CD14-positive monocyte (primary cell): ENCODE data around the gene AEBP2. TPM values are rescaled to one million over a fixed set of nuclear protein-coding genes. Genes with fewer than 3 reads are reported as not detected.
A peak's percentile ranks its signal among the peaks of the same experiment; 100 is the strongest.

Experiments used
- DNase-seq, 3 donors: peaks; one replicate each; pipeline ENCODE4 v3.0.0-alpha.2; 2011 to 2022
- H2AFZ ChIP-seq: 2 replicates; pipeline ENCODE4 v1.6.0; 2012; ENCODE audit warnings: mild to moderate bottlenecking, low read depth, low read length, inconsistent platforms; ENCODE audit not compliant: insufficient read depth, poor library complexity, severe bottlenecking
- H3K27ac ChIP-seq, 2 donors: 1 replicate in 1 of 2; 2 replicates in 1 of 2; pipeline ENCODE4 v1.5.1; 2012 to 2013; ENCODE audit warnings: low read length in 2 of 2, control low read depth in 1 of 2, inconsistent platforms in 1 of 2, low read depth in 1 of 2, mild to moderate bottlenecking in 1 of 2
- H3K27me3 ChIP-seq, 2 donors: one replicate each; pipeline versions ENCODE4 v1.6.0 to v1.6.1; 2011 to 2013; ENCODE audit warnings: low read length in 2 of 2; ENCODE audit not compliant: control insufficient read depth in 2 of 2, insufficient read depth in 2 of 2
- H3K36me3 ChIP-seq, 2 donors: replicated peaks in 1 of 2; 1 replicate in 1 of 2; 2 replicates in 1 of 2; pipeline versions ENCODE4 v1.5.1 to v1.6.1; 2012 to 2013; ENCODE audit warnings: low read length in 2 of 2, control low read depth in 1 of 2, inconsistent platforms in 1 of 2, mild to moderate bottlenecking in 1 of 2; ENCODE audit not compliant: insufficient read depth in 2 of 2, control insufficient read depth in 1 of 2
- H3K4me1 ChIP-seq, 2 donors: 1 replicate in 1 of 2; 2 replicates in 1 of 2; pipeline versions ENCODE4 v1.5.1 to v1.6.1; 2012 to 2013; ENCODE audit warnings: low read length in 2 of 2, control low read depth in 1 of 2, inconsistent platforms in 1 of 2, mild to moderate bottlenecking in 1 of 2, moderate library complexity in 1 of 2; ENCODE audit not compliant: insufficient read depth in 2 of 2, control insufficient read depth in 1 of 2
- H3K4me2 ChIP-seq: replicated peaks from 2 replicates; pipeline ENCODE3; 2012; ENCODE audit warnings: low read length, moderate library complexity, mild to moderate bottlenecking; ENCODE audit not compliant: poor library complexity, severe bottlenecking; ENCODE audit errors: extremely low read depth
- H3K4me3 ChIP-seq, 3 experiments: fragments of 200-600 bp in 1 of 3; sonication (generic) in 1 of 3; replicated peaks in 1 of 3; 1 replicate in 2 of 3; 2 replicates in 1 of 3; pipeline ENCODE4 v1.5.1; 2011 to 2013; ENCODE audit warnings: low read length in 3 of 3, mild to moderate bottlenecking in 3 of 3, control low read depth in 2 of 3, low read depth in 2 of 3, inconsistent platforms in 1 of 3, moderate library complexity in 1 of 3
- H3K79me2 ChIP-seq: 2 replicates; pipeline ENCODE4 v1.6.0; 2012; ENCODE audit warnings: mild to moderate bottlenecking, control low read depth, inconsistent platforms, low read length, moderate library complexity; ENCODE audit not compliant: insufficient read depth
- H3K9ac ChIP-seq: 2 replicates; pipeline ENCODE4 v1.6.0; 2017; ENCODE audit warnings: low read length, mild to moderate bottlenecking; ENCODE audit not compliant: insufficient read depth, poor library complexity, severe bottlenecking
- H3K9me3 ChIP-seq, 2 donors: replicated peaks in 1 of 2; 1 replicate in 1 of 2; 2 replicates in 1 of 2; pipeline versions ENCODE4 v1.5.1 to v1.6.1; 2012 to 2013; ENCODE audit warnings: low read length in 2 of 2, control low read depth in 1 of 2; ENCODE audit not compliant: control insufficient read depth in 1 of 2, insufficient read depth in 1 of 2
- H4K20me1 ChIP-seq: 2 replicates; pipeline ENCODE4 v1.6.0; 2012; ENCODE audit warnings: mild to moderate bottlenecking, low read length, control low read depth, moderate library complexity; ENCODE audit not compliant: insufficient read depth
- H3K27ac Mint-ChIP-seq, 7 donors: one replicate each; pipeline ENCODE4 v1.8.0; 2020; ENCODE audit warnings: mild to moderate bottlenecking in 7 of 7, mixed read lengths in 7 of 7, moderate library complexity in 6 of 7, inconsistent platforms in 2 of 7
- H3K27me3 Mint-ChIP-seq, 3 donors: one replicate each; pipeline ENCODE4 v1.8.0; 2021 to 2022; ENCODE audit warnings: low read depth in 3 of 3, mild to moderate bottlenecking in 3 of 3, mixed read lengths in 3 of 3, moderate library complexity in 3 of 3, inconsistent platforms in 1 of 3
- H3K36me3 Mint-ChIP-seq, 2 donors: one replicate each; pipeline ENCODE4 v1.8.0; 2020; ENCODE audit warnings: mixed read lengths in 2 of 2, inconsistent platforms in 1 of 2, mild to moderate bottlenecking in 1 of 2
- H3K4me1 Mint-ChIP-seq: one replicate; pipeline ENCODE4 v1.8.0; 2020; ENCODE audit warnings: mild to moderate bottlenecking, mixed read lengths
- H3K4me3 Mint-ChIP-seq, 2 donors: one replicate each; pipeline ENCODE4 v1.8.0; 2020; ENCODE audit warnings: mild to moderate bottlenecking in 2 of 2, mixed read lengths in 2 of 2, moderate library complexity in 1 of 2
- H3K9me3 Mint-ChIP-seq, 7 donors: one replicate each; pipeline ENCODE4 v1.8.0; 2020 to 2022; ENCODE audit warnings: mixed read lengths in 7 of 7, mild to moderate bottlenecking in 6 of 7, moderate library complexity in 6 of 7, inconsistent platforms in 2 of 7
- CTCF ChIP-seq: fragments of 200-600 bp; IDR thresholded peaks from one replicate; pipeline ENCODE4 v1.8.0; 2022; ENCODE audit warnings: antibody characterized with exemption, mild to moderate bottlenecking
- WGBS: methylation state at CpG from one replicate; pipeline ENCODE4 v1.1.5; 2013; ENCODE audit warnings: missing lambda C conversion rate; ENCODE audit not compliant: insufficient coverage; 5-methylcytosine and 5-hydroxymethylcytosine counted together
- intact Hi-C, 2 donors: fragments of 100-400 bp; cut with micrococcal nuclease; formaldehyde crosslinking; loops; one replicate each; pipeline versions ENCODE4 v1.15.0 to v1.15.1; 2023
- polyA plus RNA-seq, 3 donors: library from polyadenylated mRNA; depleted of rRNA in 1 of 3; unstranded in 2 of 3; stranded (reverse) in 1 of 3; fragments of 300-500 nt in 2 of 3; fragments of >200 nt in 1 of 3; fragmentation: Illumina TruSeq in 2 of 3; gene quantifications; 1 replicate in 2 of 3; 2 replicates in 1 of 3; pipeline ENCODE4 v1.2.3, GENCODE V29; 2012 to 2021

AEBP2 gene
- polyA plus RNA-seq, 3 donors = 3.0 to 8.0 (median 4.4) TPM

- no peak overlapping the region for H3K27ac ChIP-seq
- Mint-ChIP-seq H3K27ac (peak overlapping the region in 3 of 7 donors; percentile 2 to 68 (median 29)), H3K27me3 (no peaks in the 10 kb centered on the region), H3K4me1 (peaks cover 5% of the 10 kb centered on the region), H3K4me3 (no peak overlapping the region), H3K36me3 (peaks cover 38 to 48% of the 10 kb centered on the region in 2 donors), H3K9me3 (no peaks in the 10 kb centered on the region)
- no peak for TF ChIP-seq CTCF
- no peak overlapping the region for H3K9ac ChIP-seq
- peaks cover 60% of the 10 kb centered on the region for H4K20me1 ChIP-seq
- no peaks in the 10 kb centered on the region for H3K9me3 ChIP-seq
- H3K4me1 ChIP-seq = no peaks in the 10 kb centered on the region
- no CpG with 5 or more reads among the region's 1 CpG for WGBS
- peaks cover 13 to 40% of the 10 kb centered on the region in 2 donors for H3K36me3 ChIP-seq
- H3K4me2 ChIP-seq = no peak overlapping the region
- H3K4me3 ChIP-seq = no peak overlapping the region
- intact Hi-C loops = no loop called here
- peaks cover 55% of the 10 kb centered on the region for H3K79me2 ChIP-seq
- H2AFZ ChIP-seq = no peak overlapping the region
- H3K27me3 ChIP-seq = no peaks in the 10 kb centered on the region
- DNase-seq = no peak
These were observed 22.7 kb downstream of the AEBP2 start for GRCh38 chr12:19461999-19462398.

GRCh38 chr12:19462406-19462805 lies 23.1 kb downstream of the AEBP2 start:
- peaks cover 38 to 49% of the 10 kb centered on the region in 2 donors for H3K36me3 Mint-ChIP-seq
- H3K4me3 Mint-ChIP-seq = no peak overlapping the region
- no peaks in the 10 kb centered on the region for H3K4me1 ChIP-seq
- H3K9me3 Mint-ChIP-seq = peaks cover 0 to 2% (median 0%) of the 10 kb centered on the region in 7 donors
- no peaks in the 10 kb centered on the region for H3K27me3 ChIP-seq
- H3K4me1 Mint-ChIP-seq = peaks cover 3% of the 10 kb centered on the region
- H4K20me1 ChIP-seq = peaks cover 56% of the 10 kb centered on the region
- no peak overlapping the region for H3K9ac ChIP-seq
- no peaks in the 10 kb centered on the region for H3K9me3 ChIP-seq
- H3K27ac ChIP-seq = no peak overlapping the region
- WGBS = no CpG with 5 or more reads among the region's 5 CpGs
- H3K27ac Mint-ChIP-seq = peak overlapping the region in 2 of 7 donors; percentile 46 to 68
- DNase-seq = no peak
- H3K79me2 ChIP-seq = peaks cover 50% of the 10 kb centered on the region
- H3K36me3 ChIP-seq = peaks cover 13 to 42% of the 10 kb centered on the region in 2 donors
- H2AFZ ChIP-seq = no peak overlapping the region
- H3K4me3 ChIP-seq = no peak overlapping the region
- no peak for TF ChIP-seq CTCF
- H3K4me2 ChIP-seq = no peak overlapping the region
- H3K27me3 Mint-ChIP-seq = no peaks in the 10 kb centered on the region
- intact Hi-C loops = no loop called here
